Pancreas (tissue), 10 donors: Measurements from ENCODE around the gene CEP72. TPM values are rescaled to one million over a fixed set of nuclear protein-coding genes. Genes with fewer than 3 reads are reported as not detected.
A peak's percentile ranks its signal among the peaks of the same experiment; 100 is the strongest.
"Not testable (repeated sequence)": the region's sequence is repeated elsewhere in the genome, so short reads cannot be mapped to it uniquely, and the experiment has no call there.

Experiments used
- ATAC-seq, 4 donors: fragments of 200-7000 bp; cut with Tn5 transposase; one replicate each; pipeline versions ENCODE4 v1.8.0 to v1.9.1; 2020; ENCODE audit warnings: mild to moderate bottlenecking in 4 of 4, moderate library complexity in 4 of 4
- DNase-seq, 6 donors: peaks; one replicate each; pipeline ENCODE4 v3.0.0-alpha.2; 2020
- FAIRE-seq: peaks from 2 replicates; lab custom pipeline; 2012; peaks lifted over from hg19 to GRCh38; lab: Jason Lieb, UNC
- H3K27ac ChIP-seq, 4 donors: fragments of 200-600 bp; sonication (generic); 1 replicate in 3 of 4; 2 replicates in 1 of 4; pipeline versions ENCODE4 v1.5.0 to v1.8.0; 2020
- H3K27me3 ChIP-seq, 4 donors: fragments of 200-600 bp; one replicate each; pipeline ENCODE4 v1.8.0; 2021
- H3K36me3 ChIP-seq, 3 donors: fragments of 200-600 bp; sonication (generic) in 1 of 3; one replicate each; pipeline versions ENCODE4 v1.5.0 to v1.8.0; 2020 to 2021
- H3K4me1 ChIP-seq, 3 donors: fragments of 200-600 bp; one replicate each; pipeline ENCODE4 v1.8.0; 2021
- H3K4me3 ChIP-seq, 4 donors: fragments of 200-600 bp; sonication (generic) in 2 of 4; one replicate each; pipeline versions ENCODE4 v1.5.0 to v1.8.0; 2020 to 2021
- H3K9me3 ChIP-seq, 4 donors: fragments of 200-600 bp; one replicate each; pipeline ENCODE4 v1.8.0; 2021
- WGBS, 2 donors: extraction: QIAGEN DNeasy Blood & Tissue Kit; methylation state at CpG; one replicate each; pipeline ENCODE4 v1.1.7; 2013; 5-methylcytosine and 5-hydroxymethylcytosine counted together
- intact Hi-C, 3 donors: fragments of 100-400 bp; cut with DNase I; formaldehyde crosslinking; loops; one replicate each; pipeline versions ENCODE4 v1.11.1 to v1.14.2; 2022
- polyA plus RNA-seq, 2 donors: library from polyadenylated mRNA; stranded (reverse); fragments of 200-250 nt; gene quantifications; one replicate each; pipeline ENCODE4 v1.2.3, GENCODE V29; 2013
- total RNA-seq, 6 donors: library from RNA; stranded (reverse); fragmentation: NEBNext Ultra II Directional in 4 of 6; extraction: Animal tissue kit (Norgen Biotek cat#: 25700) in 4 of 6; gene quantifications; one replicate each; pipeline versions ENCODE4 v1.2.1 to v1.2.4, GENCODE V29; 2021 to 2023
- TF ChIP-seq, protein P1 (sequence below), 4 donors: fragments of 200-600 bp; sonication (generic) in 3 of 4; IDR thresholded peaks; one replicate each; pipeline versions ENCODE4 v1.5.0 to v1.8.0; 2021; ENCODE audit warnings: antibody characterized with exemption in 4 of 4
- donor health status: healthy with polysubstance abuse.
- donor health status: DM: no; HTN: no; CAD: no; lungs with moderate emphysema.
- donor health status: DM: no; HTN: no; CAD: no.
- donor health status: control.
- donor health status: control.
- donor health status: Bipolar disorder and iron deficiency.
- donor health status: DM: yes; HTN: yes; CAD: no.
- donor health status: DM: no; HTN: no; CAD: no.
- donor health status: DM: no; HTN: no; CAD: no.
- donor health status: DM: yes; HTN: yes; CAD: no.

CEP72 gene
- total and polyA plus RNA-seq, 8 donors: 3.5 to 7.5 (median 4.6) TPM

- Histone ChIP-seq H3K9me3 (no peaks in the 10 kb centered on the region), H3K27me3 (no peaks in the 10 kb centered on the region), H3K4me1 (no peaks in the 10 kb centered on the region), H3K27ac (no peak overlapping the region), H3K36me3 (no peaks in the 10 kb centered on the region), H3K4me3 (no peak overlapping the region)
- WGBS, 2 donors: 86 to 92% methylated on average over 12 of the region's 12 CpGs
- intact Hi-C loops: no loop called here
- TF ChIP-seq, protein P1, sequence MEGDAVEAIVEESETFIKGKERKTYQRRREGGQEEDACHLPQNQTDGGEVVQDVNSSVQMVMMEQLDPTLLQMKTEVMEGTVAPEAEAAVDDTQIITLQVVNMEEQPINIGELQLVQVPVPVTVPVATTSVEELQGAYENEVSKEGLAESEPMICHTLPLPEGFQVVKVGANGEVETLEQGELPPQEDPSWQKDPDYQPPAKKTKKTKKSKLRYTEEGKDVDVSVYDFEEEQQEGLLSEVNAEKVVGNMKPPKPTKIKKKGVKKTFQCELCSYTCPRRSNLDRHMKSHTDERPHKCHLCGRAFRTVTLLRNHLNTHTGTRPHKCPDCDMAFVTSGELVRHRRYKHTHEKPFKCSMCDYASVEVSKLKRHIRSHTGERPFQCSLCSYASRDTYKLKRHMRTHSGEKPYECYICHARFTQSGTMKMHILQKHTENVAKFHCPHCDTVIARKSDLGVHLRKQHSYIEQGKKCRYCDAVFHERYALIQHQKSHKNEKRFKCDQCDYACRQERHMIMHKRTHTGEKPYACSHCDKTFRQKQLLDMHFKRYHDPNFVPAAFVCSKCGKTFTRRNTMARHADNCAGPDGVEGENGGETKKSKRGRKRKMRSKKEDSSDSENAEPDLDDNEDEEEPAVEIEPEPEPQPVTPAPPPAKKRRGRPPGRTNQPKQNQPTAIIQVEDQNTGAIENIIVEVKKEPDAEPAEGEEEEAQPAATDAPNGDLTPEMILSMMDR (IDR thresholded peaks at IDR 0.05): no peak
- DNase-seq (peak in 3 of 6 donors; percentile 20 to 65 (median 52)), ATAC-seq (no peak), FAIRE-seq (no peak)
Measured at GRCh38 chr5:604391-604831, 7.7 kb upstream of the CEP72 start.

DNA sequence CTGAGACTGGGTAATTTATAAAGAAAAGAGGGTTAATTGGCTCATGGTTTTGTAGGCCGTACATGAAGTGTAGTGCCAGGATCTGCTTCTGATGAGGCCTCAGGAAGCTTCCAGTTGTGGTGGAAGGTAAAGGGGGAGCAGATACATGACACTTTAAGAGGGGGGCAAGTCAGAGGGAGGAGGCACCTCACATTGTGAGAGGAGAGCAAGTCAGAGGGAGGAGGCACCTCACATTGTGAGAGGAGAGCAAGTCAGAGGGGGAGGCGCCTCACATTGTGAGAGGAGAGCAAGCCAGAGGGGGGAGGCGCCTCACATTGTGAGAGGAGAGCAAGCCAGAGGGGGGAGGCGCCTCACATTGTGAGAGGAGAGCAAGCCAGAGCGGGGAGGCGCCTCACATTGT is 7.0 kb upstream of the CEP72 start:
- H3K4me3 ChIP-seq, FAIRE-seq, intact Hi-C loops, H3K9me3 ChIP-seq, H3K27me3 ChIP-seq, H3K4me1 ChIP-seq, H3K36me3 ChIP-seq, H3K27ac ChIP-seq, ATAC-seq: not testable (repeated sequence)
- WGBS, 2 donors: 96 to 100% methylated on average over 4 to 6 of the region's 6 CpGs
- peak in 3 of 6 donors; percentile 1 to 22 (median 7) for DNase-seq

GRCh38 chr5:606061-606460 is 6.1 kb upstream of the CEP72 start:
- FAIRE-seq: no peak
- TF ChIP-seq, protein P1 (IDR thresholded peaks at IDR 0.05): no peak
- Histone ChIP-seq H3K4me3 (no peak overlapping the region), H3K9me3 (no peaks in the 10 kb centered on the region), H3K4me1 (no peaks in the 10 kb centered on the region), H3K27me3 (no peaks in the 10 kb centered on the region), H3K27ac (no peak overlapping the region), H3K36me3 (no peaks in the 10 kb centered on the region)
- ATAC-seq: no peak
- intact Hi-C loops: no loop called here
- 86 to 91% methylated on average over 8 of the region's 8 CpGs for WGBS, 2 donors
- peak in 2 of 6 donors; percentile 2 to 43 for DNase-seq

DNA sequence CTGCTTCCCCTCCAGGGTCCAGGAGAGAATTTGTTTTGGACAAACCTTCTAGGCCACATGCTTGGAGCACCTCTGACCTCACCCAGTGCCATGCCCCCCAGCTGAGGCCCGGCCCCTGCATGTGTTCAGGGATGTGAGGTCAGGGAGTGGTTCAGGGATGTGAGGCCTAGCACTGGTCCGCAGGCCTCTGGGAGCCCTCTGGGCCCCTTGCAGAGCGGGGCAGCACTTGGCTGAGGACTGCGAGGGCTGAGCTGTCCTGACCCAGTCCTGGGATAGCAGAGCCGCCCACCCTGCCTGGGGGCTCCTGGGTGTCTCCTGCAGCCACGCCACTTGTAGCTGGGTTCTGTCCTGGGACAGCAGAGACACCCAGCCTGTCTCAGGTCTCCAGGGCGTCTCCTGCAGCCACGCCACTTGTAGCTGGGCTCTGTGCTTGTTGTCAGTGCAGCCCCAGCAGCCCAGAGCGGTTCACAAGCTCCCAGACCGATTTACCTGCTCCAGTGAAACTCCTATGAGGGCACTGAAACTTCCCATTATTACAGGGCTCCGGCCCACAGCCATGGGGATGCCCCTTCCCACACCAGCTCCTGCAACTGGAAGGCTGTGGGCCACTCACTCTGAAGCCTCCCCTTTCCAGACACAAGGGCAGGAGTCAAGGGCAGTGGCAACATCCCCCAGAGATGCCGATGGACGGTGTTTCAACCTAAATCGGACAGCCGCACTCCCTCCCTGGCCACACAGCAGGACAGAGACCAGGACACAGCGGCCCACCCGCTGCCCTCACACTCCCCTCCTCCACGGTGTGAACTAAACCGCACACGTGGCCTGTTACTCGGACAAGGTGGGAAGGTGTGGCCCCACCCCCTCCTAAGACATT is 5.4 kb upstream of the CEP72 start:
- Histone ChIP-seq H3K27me3 (no peaks in the 10 kb centered on the region), H3K4me1 (peaks cover 0 to 2% (median 0%) of the 10 kb centered on the region in 3 donors), H3K9me3 (no peaks in the 10 kb centered on the region), H3K36me3 (no peaks in the 10 kb centered on the region), H3K4me3 (no peak overlapping the region), H3K27ac (no peak overlapping the region)
- TF ChIP-seq, protein P1 (IDR thresholded peaks at IDR 0.05): no peak
- ATAC-seq (no peak), FAIRE-seq (no peak), DNase-seq (peak in 2 of 6 donors; percentile 22 to 49)
- 79 to 81% methylated on average over 21 of the region's 21 CpGs for WGBS, 2 donors
- intact Hi-C loops: no loop called here

DNA sequence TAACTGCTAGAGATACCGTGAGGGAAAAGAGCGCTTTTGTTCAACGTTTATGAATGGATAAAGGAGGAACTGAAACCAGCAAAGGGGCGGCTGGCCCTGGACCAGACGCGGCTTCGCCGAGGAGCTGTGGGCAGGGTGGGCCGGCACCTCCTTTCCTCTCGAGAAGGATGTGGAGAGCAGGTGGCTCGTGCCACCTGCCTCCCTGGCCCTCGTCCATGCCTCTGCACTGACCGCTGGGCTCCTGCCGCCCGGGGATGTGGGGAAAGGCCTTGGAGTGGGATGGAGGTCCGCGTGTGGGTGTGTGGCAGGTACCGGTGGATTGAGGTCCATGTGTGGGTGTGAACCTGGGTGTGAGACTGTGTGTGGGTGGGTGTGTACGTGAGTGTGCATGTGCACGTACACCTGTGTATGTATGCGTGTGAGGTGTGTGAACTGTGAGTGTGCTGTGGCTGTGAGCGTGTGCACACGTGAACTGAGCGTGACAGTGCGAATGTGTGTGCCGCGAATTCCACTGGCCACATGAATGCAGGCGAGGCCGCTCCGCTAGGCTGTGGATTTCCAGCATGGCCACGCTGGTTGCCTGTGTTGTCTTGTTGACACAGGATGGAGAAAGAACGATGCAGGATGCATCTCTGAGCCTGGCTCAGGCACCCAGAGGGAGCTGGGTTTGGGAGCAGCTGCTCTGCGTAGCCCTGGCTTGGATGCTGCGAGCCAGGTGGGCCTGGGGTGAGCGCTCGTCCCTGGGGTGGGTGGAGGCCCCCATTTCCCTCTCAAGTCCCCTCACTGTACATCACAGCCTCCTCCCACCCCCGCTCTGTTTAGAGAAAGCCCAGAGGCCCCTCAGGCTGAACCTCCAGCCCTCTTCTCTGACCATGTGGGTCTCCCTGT is 4.4 kb upstream of the CEP72 start:
- Histone ChIP-seq H3K36me3 (no peaks in the 10 kb centered on the region), H3K27me3 (no peaks in the 10 kb centered on the region), H3K4me1 (peaks cover 0 to 2% (median 0%) of the 10 kb centered on the region in 3 donors), H3K9me3 (no peaks in the 10 kb centered on the region), H3K4me3 (no peak overlapping the region), H3K27ac (no peak overlapping the region)
- ATAC-seq: no peak
- peak in 3 of 6 donors; percentile 33 to 57 (median 56) for DNase-seq
- intact Hi-C loops: no loop called here
- 52% methylated on average over 37 of the region's 37 CpGs for WGBS, 2 donors
- TF ChIP-seq, protein P1 (IDR thresholded peaks at IDR 0.05): no peak
- no peak for FAIRE-seq
